ENCODE data around the gene SFXN5.

DNA sequence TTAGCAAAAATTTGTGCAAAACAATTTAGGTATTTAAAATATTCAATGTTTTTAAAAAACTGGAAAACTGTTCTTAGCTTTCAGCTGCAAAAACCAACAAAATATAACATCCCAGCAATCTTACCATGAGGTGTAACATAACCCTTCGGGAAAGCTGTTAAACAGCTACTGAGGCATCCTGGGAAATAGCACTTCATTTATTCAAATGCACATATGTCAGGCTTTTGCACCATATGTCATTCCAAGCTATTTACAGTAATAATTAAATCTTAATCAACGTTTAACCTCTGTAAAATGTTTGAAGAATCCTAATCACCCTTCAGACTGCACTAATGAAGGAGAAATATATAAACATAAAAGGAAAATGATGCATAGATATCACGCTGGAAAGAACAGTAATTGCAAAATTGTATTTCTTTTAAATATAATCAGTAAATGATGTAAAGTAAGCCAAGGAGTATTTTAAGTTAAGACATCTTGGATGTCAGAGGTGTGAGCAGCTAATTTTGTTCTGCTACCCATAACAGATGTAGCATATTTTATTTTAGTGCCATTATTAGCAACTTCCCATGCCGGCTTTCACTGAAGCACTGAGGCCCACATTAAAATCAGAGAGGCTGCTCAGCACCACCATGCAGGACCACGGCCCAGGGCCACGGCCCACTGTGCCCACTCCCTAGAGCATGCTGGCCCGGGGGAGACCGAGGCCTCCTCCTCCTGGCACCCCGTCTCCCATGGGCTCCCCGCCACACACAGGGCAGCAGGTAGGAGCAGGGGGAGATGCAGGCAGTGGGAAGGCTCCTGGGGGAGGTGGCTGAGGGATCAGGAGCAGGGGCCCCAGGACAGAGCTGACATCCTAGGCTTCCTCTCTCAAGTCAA is 123.3 kb downstream of the SFXN5 start:
- TF ChIP-seq, protein P1, sequence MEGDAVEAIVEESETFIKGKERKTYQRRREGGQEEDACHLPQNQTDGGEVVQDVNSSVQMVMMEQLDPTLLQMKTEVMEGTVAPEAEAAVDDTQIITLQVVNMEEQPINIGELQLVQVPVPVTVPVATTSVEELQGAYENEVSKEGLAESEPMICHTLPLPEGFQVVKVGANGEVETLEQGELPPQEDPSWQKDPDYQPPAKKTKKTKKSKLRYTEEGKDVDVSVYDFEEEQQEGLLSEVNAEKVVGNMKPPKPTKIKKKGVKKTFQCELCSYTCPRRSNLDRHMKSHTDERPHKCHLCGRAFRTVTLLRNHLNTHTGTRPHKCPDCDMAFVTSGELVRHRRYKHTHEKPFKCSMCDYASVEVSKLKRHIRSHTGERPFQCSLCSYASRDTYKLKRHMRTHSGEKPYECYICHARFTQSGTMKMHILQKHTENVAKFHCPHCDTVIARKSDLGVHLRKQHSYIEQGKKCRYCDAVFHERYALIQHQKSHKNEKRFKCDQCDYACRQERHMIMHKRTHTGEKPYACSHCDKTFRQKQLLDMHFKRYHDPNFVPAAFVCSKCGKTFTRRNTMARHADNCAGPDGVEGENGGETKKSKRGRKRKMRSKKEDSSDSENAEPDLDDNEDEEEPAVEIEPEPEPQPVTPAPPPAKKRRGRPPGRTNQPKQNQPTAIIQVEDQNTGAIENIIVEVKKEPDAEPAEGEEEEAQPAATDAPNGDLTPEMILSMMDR (IDR thresholded peaks at IDR 0.05): no peak
- TF ChIP-seq POLR2A (IDR thresholded peaks at IDR 0.05): no peak
- no peak for TF ChIP-seq POLR2AphosphoS5 (IDR thresholded peaks at IDR 0.05; ENCODE audit: insufficient read depth in 1 of 2, low read depth in 1 of 2)

Measured in vagina (tissue), 2 donors.